ENCODE data around the gene CLSTN2. TPM values are rescaled to one million over a fixed set of nuclear protein-coding genes. Genes with fewer than 3 reads are reported as not detected.

CLSTN2 gene
- total and polyA plus RNA-seq, 2 of the 8 experiments (the other 6 are each of a cell fraction or from before 2014, with no cell fraction given), result 0.39 to 0.52 TPM

GRCh38 chr3:140429791-140430190, 494.8 kb downstream of the CLSTN2 start (continued):
- no peak for TF ChIP-seq CHD7 (IDR thresholded peaks at IDR 0.05; ENCODE audit: insufficient replicate concordance, low read length)
- TF ChIP-seq CHD2 (IDR thresholded peaks at IDR 0.05; ENCODE audit: low read length), result no peak
- no peak for TF ChIP-seq SIX5 (IDR thresholded peaks at IDR 0.05; ENCODE audit: low read depth, low read length)
- TF ChIP-seq TBP (IDR thresholded peaks at IDR 0.05; ENCODE audit: low read depth, low read length), result no peak
- no peak for TF ChIP-seq YY1 (IDR thresholded peaks at IDR 0.05; ENCODE audit: low read depth, low read length)
- TF ChIP-seq SUZ12 (IDR thresholded peaks at IDR 0.05; ENCODE audit: low read length), result no peak
- TF ChIP-seq SP4 (IDR thresholded peaks at IDR 0.05; ENCODE audit: low read length), result no peak
- TF ChIP-seq ATF3 (IDR thresholded peaks at IDR 0.05; ENCODE audit: insufficient read depth, low read depth, low read length), result no peak
- TF ChIP-seq EP300 (IDR thresholded peaks at IDR 0.05; ENCODE audit: borderline replicate concordance in 1 of 2, low read depth in 2 of 2, low read length in 2 of 2), result no peak

Measured in H1 (cell line).